HepG2 (cell line): ENCODE measurements around the gene LST1. TPM values are rescaled to one million over a fixed set of nuclear protein-coding genes. Genes with fewer than 3 reads are reported as not detected.
A peak's percentile ranks its signal among the peaks of the same experiment; 100 is the strongest.

ENCODE experiments used
- DNMT1 ChIP-seq: sonication (generic); formaldehyde crosslinking; IDR thresholded peaks from 2 replicates; pipeline ENCODE4 v1.5.1; 2020; ENCODE audit warnings: mild to moderate bottlenecking, missing genetic modification reagents
- HOXA5 ChIP-seq: sonication (generic); formaldehyde crosslinking; IDR thresholded peaks from 2 replicates; pipeline ENCODE4 v1.4.0; 2020; ENCODE audit warnings: missing genetic modification reagents
- KAT7 ChIP-seq: IDR thresholded peaks from 2 replicates; pipeline ENCODE4 v1.6.1; 2018; ENCODE audit warnings: borderline replicate concordance, missing compliant biosample characterization
- MEF2D ChIP-seq: sonication (generic); formaldehyde crosslinking; IDR thresholded peaks from 2 replicates; pipeline ENCODE4 v1.5.1; 2020; ENCODE audit warnings: mild to moderate bottlenecking, missing genetic modification reagents
- MXD4 ChIP-seq: IDR thresholded peaks from 2 replicates; pipeline ENCODE4 v1.6.1; 2016; ENCODE audit warnings: mild to moderate bottlenecking, missing biosample characterization, missing genetic modification reagents
- MXI1 ChIP-seq: IDR thresholded peaks from 3 replicates; pipeline ENCODE4 v1.6.1; 2012; ENCODE audit warnings: low read depth, low read length, inconsistent platforms, borderline replicate concordance
- NCOA2 ChIP-seq: sonication (generic); formaldehyde crosslinking; IDR thresholded peaks from 2 replicates; pipeline ENCODE4 v1.8.0; 2022; ENCODE audit warnings: inconsistent platforms
- NFE2L2 ChIP-seq: fragments of 150-350 bp; IDR thresholded peaks from 2 replicates; pipeline ENCODE4 v1.6.1; 2014; ENCODE audit warnings: low read length
- NR2F1 ChIP-seq, 2 experiments: fragments of 450-650 bp in 1 of 2; formaldehyde crosslinking in 1 of 2; IDR thresholded peaks; 2 replicates each; pipeline versions ENCODE4 v1.5.0 to v1.6.1; 2016 to 2020; ENCODE audit warnings: mild to moderate bottlenecking in 1 of 2, missing compliant biosample characterization in 1 of 2, missing genetic modification reagents in 1 of 2, moderate library complexity in 1 of 2
- RAD21 ChIP-seq: fragments of 450-650 bp; formaldehyde crosslinking; IDR thresholded peaks from 2 replicates; pipeline ENCODE4 v1.5.0; 2020; ENCODE audit warnings: mild to moderate bottlenecking
- RAD51 ChIP-seq: fragments of 450-650 bp; IDR thresholded peaks from 2 replicates; pipeline ENCODE4 v1.6.1; 2016; ENCODE audit warnings: borderline replicate concordance
- SP1 ChIP-seq, 2 experiments: fragments of 450-650 bp in 1 of 2; sonication (generic) in 1 of 2; formaldehyde crosslinking in 1 of 2; IDR thresholded peaks; 2 replicates each; pipeline versions ENCODE4 v1.4.0 to v1.6.1; 2016 to 2020; ENCODE audit warnings: missing genetic modification reagents in 1 of 2
- TEAD3 ChIP-seq: optimal IDR thresholded peaks from 2 replicates; pipeline ENCODE3; 2016; ENCODE audit warnings: borderline replicate concordance
- ZBTB21 ChIP-seq: sonication (generic); formaldehyde crosslinking; IDR thresholded peaks from 2 replicates; pipeline ENCODE4 v1.4.0; 2020; ENCODE audit warnings: missing genetic modification reagents
- ZFP41 ChIP-seq: sonication (generic); formaldehyde crosslinking; IDR thresholded peaks from 2 replicates; pipeline ENCODE4 v1.4.0; 2020; ENCODE audit warnings: mild to moderate bottlenecking, missing genetic modification reagents, borderline replicate concordance
- ZKSCAN1 ChIP-seq: fragments of 150-350 bp; IDR thresholded peaks from 2 replicates; pipeline ENCODE4 v1.6.1; 2014; ENCODE audit warnings: low read length
- ZNF20 ChIP-seq: sonication (generic); formaldehyde crosslinking; IDR thresholded peaks from 2 replicates; pipeline ENCODE4 v1.4.0; 2020; ENCODE audit warnings: mild to moderate bottlenecking, moderate library complexity, missing genetic modification reagents
- ZNF232 ChIP-seq: sonication (generic); formaldehyde crosslinking; IDR thresholded peaks from 2 replicates; pipeline ENCODE4 v1.4.0; 2020; ENCODE audit warnings: missing genetic modification reagents, borderline replicate concordance
- ZNF33A ChIP-seq: sonication (generic); formaldehyde crosslinking; IDR thresholded peaks from 2 replicates; pipeline ENCODE4 v1.5.1; 2020; ENCODE audit warnings: missing genetic modification reagents, mild to moderate bottlenecking, moderate library complexity, borderline replicate concordance
- ZNF354B ChIP-seq: sonication (generic); formaldehyde crosslinking; IDR thresholded peaks from 2 replicates; pipeline ENCODE4 v1.8.0; 2022; ENCODE audit warnings: mild to moderate bottlenecking, missing genetic modification reagents
- ZNF724P ChIP-seq: sonication (generic); formaldehyde crosslinking; IDR thresholded peaks from 2 replicates; pipeline ENCODE4 v1.8.0; 2022; ENCODE audit warnings: missing genetic modification reagents, borderline replicate concordance
- ZNF749 ChIP-seq: sonication (generic); formaldehyde crosslinking; IDR thresholded peaks from 2 replicates; pipeline ENCODE4 v1.8.0; 2022; ENCODE audit warnings: mild to moderate bottlenecking, missing genetic modification reagents, moderate library complexity, borderline replicate concordance
- polyA plus RNA-seq, 8 experiments: library from polyadenylated mRNA; depleted of rRNA in 3 of 8; stranded (reverse) in 7 of 8; unstranded in 1 of 8; fragments of >200 nt; fragmentation: Illumina TruSeq in 4 of 8; extraction: Trizol in 4 of 8; gene quantifications; 2 replicates each; pipeline versions ENCODE4 v1.2.1 to v1.2.3, GENCODE V29; 2011 to 2016; ENCODE audit warnings: low read depth in 4 of 8, missing spikeins in 1 of 8, mixed read lengths in 1 of 8; ENCODE audit not compliant: insufficient read depth in 1 of 8
- total RNA-seq, 5 experiments: library from RNA; depleted of rRNA; stranded (reverse); fragments of >200 nt; fragmentation: Illumina TruSeq; extraction: Trizol; gene quantifications; 2 replicates each; pipeline ENCODE4 v1.2.3, GENCODE V29; 2016; ENCODE audit warnings: low read depth in 1 of 5
- TF ChIP-seq, protein P1 (sequence below): sonication (generic); formaldehyde crosslinking; IDR thresholded peaks from 2 replicates; pipeline ENCODE4 v1.4.0; 2020; ENCODE audit warnings: missing genetic modification reagents, borderline replicate concordance
- TF ChIP-seq, protein P2 (sequence below): sonication (generic); formaldehyde crosslinking; IDR thresholded peaks from 2 replicates; pipeline ENCODE4 v1.9.0; 2021; ENCODE audit warnings: missing genetic modification reagents, borderline replicate concordance

The LST1 gene
- total and polyA plus RNA-seq, 2 of the 13 experiments (the other 11 are each of a cell fraction or from before 2014, with no cell fraction given): not detected

DNA sequence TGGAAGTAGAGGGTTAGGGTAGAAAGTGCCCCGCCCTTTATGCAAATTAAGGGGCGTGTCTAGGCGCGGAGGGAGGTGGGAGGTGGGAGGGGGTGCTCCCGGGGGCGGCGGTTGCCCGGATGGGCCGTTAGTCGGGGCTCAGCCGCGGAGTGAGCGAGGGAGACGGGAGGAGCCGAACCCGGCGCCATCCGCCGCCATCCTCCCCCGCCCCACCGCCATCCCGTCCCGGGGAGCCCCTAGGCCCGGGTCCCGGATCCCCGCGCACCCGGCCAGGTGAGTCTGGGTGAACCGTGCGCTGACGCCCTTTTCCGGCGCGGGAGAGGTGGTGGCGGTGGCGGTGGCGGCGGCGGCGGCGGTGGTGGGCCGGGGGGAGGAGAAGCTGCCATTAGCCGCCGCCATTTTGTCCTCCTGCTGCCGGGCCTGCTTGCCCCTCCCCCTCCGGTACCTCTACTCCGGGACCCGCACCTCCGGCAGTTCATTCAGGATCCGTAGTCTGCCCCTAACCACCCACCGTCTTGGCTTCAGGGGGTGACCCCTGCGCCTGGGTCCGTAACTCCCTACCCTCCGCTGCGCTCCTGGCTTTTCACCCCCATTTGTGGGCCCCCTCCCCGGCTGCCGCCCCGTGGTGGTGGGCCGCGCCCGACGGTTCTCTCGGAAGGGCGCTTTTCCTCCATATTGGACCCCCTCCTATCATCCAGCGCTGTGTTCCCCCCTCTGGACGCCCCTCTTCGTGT, 34.7 kb downstream of the LST1 start, which contains the start of gene PRRC2A (continued):
- TF ChIP-seq ZBTB21 (CRISPR knock-in tag): no peak
- no peak for TF ChIP-seq ZFP41 (CRISPR knock-in tag)
- no peak for TF ChIP-seq SP1 (IDR thresholded peaks at IDR 0.05)
- peak; percentile 31 for TF ChIP-seq SP1 (CRISPR knock-in tag; IDR thresholded peaks at IDR 0.05)
- TF ChIP-seq MXD4 (CRISPR knock-in tag): no peak
- no peak; the same call in none of the 2 replicates for TF ChIP-seq HOXA5 (CRISPR knock-in tag)
- peak; percentile 71; the same call in 1 of the 2 replicates for TF ChIP-seq ZNF232 (CRISPR knock-in tag)
- peak; percentile 57 for TF ChIP-seq RAD21 (CRISPR knock-in tag)
- TF ChIP-seq ZNF354B: no peak
- TF ChIP-seq ZNF33A (CRISPR knock-in tag): 0 out of 2 replicates have a peak, but pooled peaks have one; percentile 27
- TF ChIP-seq MXI1: no peak; the same call in 2 of the 3 replicates
- TF ChIP-seq MEF2D: no peak
- 0 out of 2 replicates have a peak, but pooled peaks have one; percentile 30 for TF ChIP-seq ZNF20 (CRISPR knock-in tag)
- TF ChIP-seq RAD51: no peak
- no peak for TF ChIP-seq NFE2L2
- TF ChIP-seq DNMT1 (CRISPR knock-in tag): no peak; the same call in 1 of the 2 replicates
- no peak for TF ChIP-seq ZNF724P (CRISPR knock-in tag)
- TF ChIP-seq, protein P1, sequence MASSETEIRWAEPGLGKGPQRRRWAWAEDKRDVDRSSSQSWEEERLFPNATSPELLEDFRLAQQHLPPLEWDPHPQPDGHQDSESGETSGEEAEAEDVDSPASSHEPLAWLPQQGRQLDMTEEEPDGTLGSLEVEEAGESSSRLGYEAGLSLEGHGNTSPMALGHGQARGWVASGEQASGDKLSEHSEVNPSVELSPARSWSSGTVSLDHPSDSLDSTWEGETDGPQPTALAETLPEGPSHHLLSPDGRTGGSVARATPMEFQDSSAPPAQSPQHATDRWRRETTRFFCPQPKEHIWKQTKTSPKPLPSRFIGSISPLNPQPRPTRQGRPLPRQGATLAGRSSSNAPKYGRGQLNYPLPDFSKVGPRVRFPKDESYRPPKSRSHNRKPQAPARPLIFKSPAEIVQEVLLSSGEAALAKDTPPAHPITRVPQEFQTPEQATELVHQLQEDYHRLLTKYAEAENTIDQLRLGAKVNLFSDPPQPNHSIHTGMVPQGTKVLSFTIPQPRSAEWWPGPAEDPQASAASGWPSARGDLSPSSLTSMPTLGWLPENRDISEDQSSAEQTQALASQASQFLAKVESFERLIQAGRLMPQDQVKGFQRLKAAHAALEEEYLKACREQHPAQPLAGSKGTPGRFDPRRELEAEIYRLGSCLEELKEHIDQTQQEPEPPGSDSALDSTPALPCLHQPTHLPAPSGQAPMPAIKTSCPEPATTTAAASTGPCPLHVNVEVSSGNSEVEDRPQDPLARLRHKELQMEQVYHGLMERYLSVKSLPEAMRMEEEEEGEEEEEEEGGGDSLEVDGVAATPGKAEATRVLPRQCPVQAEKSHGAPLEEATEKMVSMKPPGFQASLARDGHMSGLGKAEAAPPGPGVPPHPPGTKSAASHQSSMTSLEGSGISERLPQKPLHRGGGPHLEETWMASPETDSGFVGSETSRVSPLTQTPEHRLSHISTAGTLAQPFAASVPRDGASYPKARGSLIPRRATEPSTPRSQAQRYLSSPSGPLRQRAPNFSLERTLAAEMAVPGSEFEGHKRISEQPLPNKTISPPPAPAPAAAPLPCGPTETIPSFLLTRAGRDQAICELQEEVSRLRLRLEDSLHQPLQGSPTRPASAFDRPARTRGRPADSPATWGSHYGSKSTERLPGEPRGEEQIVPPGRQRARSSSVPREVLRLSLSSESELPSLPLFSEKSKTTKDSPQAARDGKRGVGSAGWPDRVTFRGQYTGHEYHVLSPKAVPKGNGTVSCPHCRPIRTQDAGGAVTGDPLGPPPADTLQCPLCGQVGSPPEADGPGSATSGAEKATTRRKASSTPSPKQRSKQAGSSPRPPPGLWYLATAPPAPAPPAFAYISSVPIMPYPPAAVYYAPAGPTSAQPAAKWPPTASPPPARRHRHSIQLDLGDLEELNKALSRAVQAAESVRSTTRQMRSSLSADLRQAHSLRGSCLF: no peak
- TF ChIP-seq, protein P2, sequence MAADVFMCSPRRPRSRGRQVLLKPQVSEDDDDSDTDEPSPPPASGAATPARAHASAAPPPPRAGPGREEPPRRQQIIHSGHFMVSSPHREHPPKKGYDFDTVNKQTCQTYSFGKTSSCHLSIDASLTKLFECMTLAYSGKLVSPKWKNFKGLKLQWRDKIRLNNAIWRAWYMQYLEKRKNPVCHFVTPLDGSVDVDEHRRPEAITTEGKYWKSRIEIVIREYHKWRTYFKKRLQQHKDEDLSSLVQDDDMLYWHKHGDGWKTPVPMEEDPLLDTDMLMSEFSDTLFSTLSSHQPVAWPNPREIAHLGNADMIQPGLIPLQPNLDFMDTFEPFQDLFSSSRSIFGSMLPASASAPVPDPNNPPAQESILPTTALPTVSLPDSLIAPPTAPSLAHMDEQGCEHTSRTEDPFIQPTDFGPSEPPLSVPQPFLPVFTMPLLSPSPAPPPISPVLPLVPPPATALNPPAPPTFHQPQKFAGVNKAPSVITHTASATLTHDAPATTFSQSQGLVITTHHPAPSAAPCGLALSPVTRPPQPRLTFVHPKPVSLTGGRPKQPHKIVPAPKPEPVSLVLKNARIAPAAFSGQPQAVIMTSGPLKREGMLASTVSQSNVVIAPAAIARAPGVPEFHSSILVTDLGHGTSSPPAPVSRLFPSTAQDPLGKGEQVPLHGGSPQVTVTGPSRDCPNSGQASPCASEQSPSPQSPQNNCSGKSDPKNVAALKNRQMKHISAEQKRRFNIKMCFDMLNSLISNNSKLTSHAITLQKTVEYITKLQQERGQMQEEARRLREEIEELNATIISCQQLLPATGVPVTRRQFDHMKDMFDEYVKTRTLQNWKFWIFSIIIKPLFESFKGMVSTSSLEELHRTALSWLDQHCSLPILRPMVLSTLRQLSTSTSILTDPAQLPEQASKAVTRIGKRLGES (CRISPR knock-in tag): no peak
- no peak for TF ChIP-seq ZKSCAN1
- no peak for TF ChIP-seq NCOA2 (CRISPR knock-in tag)
- TF ChIP-seq KAT7: no peak; the same call in 1 of the 2 replicates
- no peak for TF ChIP-seq TEAD3
- TF ChIP-seq NR2F1 (CRISPR knock-in tag; IDR thresholded peaks at IDR 0.05): no peak
- 0 out of 2 replicates have a peak, but pooled peaks have one; percentile 62 for TF ChIP-seq ZNF749 (CRISPR knock-in tag)
